H7 (cell line): ENCODE data around the gene GPATCH2L. TPM values are rescaled to one million over a fixed set of nuclear protein-coding genes. Genes with fewer than 3 reads are reported as not detected.

Experiments used
- DNase-seq: peaks from one replicate; pipeline ENCODE4 v3.0.0; 2012
- H3K27me3 ChIP-seq: 2 replicates; pipeline ENCODE4 v1.6.0; 2011; ENCODE audit warnings: mild to moderate bottlenecking, low read length; ENCODE audit not compliant: control insufficient read depth, insufficient read depth
- H3K36me3 ChIP-seq: replicated peaks from 2 replicates; pipeline ENCODE4 v1.5.1; 2011; ENCODE audit warnings: low read length; ENCODE audit not compliant: control insufficient read depth, insufficient read depth
- H3K4me3 ChIP-seq: 2 replicates; pipeline ENCODE4 v1.5.1; 2011; ENCODE audit warnings: low read depth, mild to moderate bottlenecking, control low read depth, low read length, moderate library complexity; ENCODE audit not compliant: insufficient read depth
- total RNA-seq: library from RNA; depleted of rRNA; stranded (reverse); fragments of >200 nt; shearing (Covaris generic); gene quantifications from 2 replicates; pipeline ENCODE4 v1.2.3, GENCODE V29; 2014; rRNA removed

GPATCH2L gene
- total RNA-seq: 43.1 and 46.0 TPM in 2 replicates

DNA sequence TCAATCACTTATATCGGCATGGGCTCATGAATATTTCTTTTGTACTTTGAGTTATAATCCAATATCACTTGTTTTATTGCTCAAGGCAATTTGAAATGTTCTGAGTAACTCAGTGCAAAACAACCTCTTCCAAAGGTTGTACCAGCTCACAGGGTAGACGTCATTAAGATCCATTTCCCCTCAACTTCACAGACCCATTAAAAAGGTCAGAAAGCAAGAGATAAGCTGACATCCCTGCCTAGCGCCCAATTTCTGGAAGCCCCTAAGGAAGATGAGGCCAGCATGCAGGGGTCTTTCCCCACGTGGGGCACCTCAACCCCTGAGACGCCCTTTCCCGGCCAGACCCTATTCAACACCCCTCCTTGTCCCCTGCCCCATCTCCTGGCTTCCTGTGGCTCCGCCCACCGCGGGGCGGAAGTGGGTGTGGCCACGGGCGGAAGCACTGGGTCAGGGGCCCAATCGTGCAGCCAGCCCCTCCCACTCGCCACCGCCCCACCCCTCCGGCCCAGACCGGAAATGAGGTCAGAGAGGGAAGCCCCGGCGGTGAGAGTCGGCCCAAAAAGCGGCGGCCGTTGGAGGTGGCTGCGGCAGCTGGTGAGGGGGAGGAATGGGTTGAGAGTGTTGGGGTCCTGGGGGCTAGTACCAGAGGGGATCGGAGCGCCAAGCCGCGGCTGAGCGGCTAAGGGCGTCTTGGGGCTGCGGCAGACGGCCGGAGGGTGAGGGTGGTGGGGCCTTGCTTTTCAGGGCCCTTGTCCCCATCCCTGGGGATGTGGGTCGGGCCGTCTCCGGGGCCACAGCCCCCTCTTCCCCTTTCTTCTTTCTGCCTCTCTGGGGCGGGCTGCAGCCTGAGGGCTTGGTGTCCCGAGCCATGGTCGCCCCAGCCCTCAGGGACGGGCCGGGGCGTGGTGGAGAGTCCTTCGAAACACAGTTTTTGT is at the start of gene GPATCH2L:
Gene GPATCH2L (plus strand): TSS at position 525 of the 935 bp plus-strand sequence. CDS start 2,442 bp downstream, outside the sequence.
- H3K4me3 ChIP-seq: peak within 1 kb of the TSS; percentile 92
- peak; percentile 99 for DNase-seq
- H3K36me3 ChIP-seq: peaks cover 7% of the 10 kb centered on the region
- H3K27me3 ChIP-seq: peaks cover 3% of the 10 kb centered on the region

DNA sequence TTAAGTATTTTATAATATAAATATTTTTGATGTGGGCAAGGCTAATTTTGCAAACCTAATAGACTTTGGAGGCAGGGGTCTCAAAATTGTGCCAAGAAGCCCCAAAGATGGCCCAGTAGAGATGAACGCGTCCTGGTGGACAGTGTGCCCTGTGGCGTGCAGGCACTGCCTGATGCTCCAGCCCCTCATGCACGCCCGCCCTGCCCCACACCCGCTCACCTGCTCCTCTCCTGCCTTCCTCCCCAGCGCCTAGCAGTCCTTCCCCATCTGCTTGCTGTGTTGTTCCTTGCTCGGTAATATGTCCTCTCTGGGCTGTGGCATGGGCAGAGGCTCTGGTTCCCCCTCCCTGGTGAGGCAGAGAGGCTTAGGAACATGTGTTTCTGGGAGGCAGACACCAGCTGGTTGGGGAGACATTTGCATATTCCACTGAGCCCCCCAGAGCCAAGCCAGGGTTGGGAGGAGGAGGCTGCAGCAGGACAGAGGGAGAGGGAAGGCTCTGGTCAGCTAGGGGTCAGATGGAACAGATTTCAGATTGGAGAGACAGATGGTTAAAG is 46.8 kb upstream of the GPATCH2L start:
- H3K36me3 ChIP-seq: no peaks in the 10 kb centered on the region
- H3K27me3 ChIP-seq: no peaks in the 10 kb centered on the region
- peak; percentile 46 for DNase-seq
- H3K4me3 ChIP-seq: no peak overlapping the region

DNA sequence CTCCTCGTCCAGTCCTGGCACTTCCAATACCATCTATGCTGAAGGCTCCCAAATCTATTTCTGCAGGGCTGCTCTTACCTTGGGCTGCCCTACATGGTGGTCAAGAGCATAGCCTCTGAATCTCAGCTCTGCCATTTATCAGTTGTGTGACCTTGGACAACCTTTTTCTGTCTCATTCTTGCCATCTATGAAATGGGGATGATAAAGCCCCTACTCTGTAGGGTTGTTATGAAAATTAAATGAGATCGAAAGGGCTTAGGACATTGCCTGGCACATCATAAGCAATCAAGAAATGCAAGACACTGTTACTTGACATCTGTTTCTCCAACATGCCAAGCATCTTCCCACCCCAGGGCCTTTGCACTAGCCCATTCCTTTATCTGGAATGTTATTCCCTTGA is 45.5 kb upstream of the GPATCH2L start:
- Histone ChIP-seq H3K27me3 (no peaks in the 10 kb centered on the region), H3K4me3 (no peak overlapping the region)

DNA sequence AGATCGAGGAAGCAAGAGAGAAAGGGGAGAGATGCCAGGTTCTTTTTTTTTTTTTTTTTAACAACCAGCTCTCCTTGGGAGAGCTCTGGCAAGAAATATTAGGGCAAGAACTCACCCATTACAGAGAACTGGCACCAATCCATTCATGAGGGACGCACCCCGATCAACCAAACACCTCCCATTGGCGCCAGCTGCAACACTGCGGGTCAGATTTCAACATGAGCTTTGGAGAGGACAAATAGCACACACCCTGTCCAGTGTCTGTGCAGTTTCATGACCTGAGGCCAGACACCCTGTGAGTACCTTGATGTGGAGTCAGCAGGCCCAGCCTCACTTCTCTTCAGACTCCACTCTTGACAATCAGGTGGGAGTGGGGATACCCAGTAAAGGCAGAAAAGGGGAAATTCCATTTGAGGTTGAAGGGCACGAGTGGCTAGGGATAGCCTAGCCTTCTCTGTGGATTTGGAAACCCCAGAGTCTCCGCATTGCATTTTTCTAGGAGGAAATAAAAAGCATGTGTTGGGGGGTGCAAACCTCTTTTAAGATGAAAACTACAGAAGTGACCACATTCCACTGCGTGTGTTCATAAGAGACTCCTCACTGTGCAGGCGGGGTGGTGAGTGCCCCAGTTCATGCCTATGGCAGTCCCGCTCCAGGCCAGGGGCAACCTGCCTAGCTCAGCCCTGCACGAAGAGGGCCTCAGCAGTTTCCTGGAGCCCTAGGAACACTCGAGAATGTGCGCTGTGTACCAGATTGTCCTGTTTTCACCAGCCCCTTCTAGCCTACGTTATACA is 42.4 kb upstream of the GPATCH2L start:
- Histone ChIP-seq H3K27me3 (no peaks in the 10 kb centered on the region; the same call in 1 of the 2 replicates), H3K36me3 (no peaks in the 10 kb centered on the region; the same call in 1 of the 2 replicates), H3K4me3 (no peak overlapping the region)
- DNase-seq: no peak

More for the DNA sequence above, 45.5 kb upstream of the GPATCH2L start:
- no peaks in the 10 kb centered on the region for H3K36me3 ChIP-seq
- DNase-seq: no peak

DNA sequence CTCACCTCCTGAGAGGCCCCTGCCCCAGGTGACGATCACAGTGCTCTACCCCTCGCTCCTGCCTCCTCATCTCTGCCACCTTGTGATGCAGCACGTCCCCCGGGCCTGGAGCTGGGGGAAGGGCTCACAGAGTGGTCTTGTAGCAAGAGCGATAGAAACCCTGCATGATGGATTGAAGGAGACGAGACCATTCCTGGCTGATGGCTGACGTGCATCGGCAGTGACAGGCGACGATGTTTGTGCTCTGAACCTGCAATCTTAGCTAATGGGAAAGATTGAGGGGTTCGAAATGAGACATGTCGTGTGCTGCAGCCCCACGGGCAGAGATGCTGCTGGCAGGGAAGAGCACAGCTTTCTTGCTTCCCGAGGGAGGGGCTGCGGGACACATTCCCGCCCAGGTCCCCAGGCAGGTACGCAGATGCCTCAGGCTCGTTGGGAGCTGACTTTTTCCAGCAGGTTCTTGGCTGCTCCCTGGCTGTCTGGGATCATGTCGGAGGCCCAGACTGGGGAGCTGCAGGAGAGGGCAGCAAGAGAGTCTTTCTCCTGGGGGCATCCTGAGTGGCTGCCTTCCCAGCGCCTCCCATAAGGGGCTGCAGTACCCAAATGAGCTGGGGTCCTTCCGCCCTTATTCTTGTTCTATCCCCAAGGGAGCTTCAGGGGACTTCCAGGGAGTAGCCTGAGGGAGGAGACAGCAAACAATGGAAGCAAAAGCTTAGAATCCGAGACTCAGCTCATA is 38.7 kb upstream of the GPATCH2L start:
- H3K4me3 ChIP-seq: no peak overlapping the region
- H3K36me3 ChIP-seq: no peaks in the 10 kb centered on the region; the same call in 1 of the 2 replicates
- no peaks in the 10 kb centered on the region; the same call in 1 of the 2 replicates for H3K27me3 ChIP-seq
- DNase-seq: peak; percentile 79

DNA sequence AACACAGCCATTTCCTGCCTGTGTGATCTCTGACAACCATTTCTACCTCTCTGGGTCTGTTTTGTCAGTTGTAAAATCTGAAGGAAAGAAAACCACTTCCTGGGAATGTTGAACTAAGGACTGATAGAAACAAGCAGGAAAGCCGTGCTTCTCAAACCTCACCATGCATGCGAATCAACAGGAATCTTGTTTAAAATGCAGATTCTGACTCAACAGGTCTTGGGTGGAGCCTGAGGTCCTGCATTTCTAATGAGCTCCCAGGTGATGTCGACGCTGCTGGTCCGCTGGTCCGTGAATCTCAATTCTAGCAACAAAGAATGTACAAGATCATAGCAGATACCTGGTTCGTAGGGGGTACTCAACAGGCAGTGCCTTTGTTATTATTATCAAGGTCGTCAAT is 38.0 kb upstream of the GPATCH2L start:
- no peaks in the 10 kb centered on the region; the same call in 1 of the 2 replicates for H3K36me3 ChIP-seq
- H3K27me3 ChIP-seq: no peaks in the 10 kb centered on the region; the same call in 1 of the 2 replicates
- no peak overlapping the region for H3K4me3 ChIP-seq
- peak; percentile 63 for DNase-seq

DNA sequence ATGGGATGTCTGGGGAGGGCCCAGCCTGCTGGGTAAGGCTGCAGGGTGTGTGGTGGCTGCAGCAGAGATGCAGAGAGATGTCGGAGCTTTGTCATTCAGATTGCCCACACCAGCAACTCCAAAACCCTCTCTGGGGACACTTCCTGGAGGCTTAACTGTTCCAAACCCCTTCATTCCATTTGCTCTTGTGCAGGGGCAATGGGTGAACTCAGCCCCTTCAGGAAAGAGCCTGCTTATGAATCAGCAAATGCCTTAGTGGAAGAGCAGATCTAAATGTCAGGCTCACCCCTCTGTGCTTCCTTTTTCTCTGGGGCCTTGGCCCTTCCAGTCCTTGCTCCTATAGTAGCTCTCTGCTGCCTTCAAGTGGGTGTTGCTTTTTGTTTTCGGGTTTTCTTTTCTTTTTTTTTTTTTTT is 36.7 kb upstream of the GPATCH2L start:
- Histone ChIP-seq H3K36me3 (no peaks in the 10 kb centered on the region; the same call in 1 of the 2 replicates), H3K27me3 (no peaks in the 10 kb centered on the region; the same call in 1 of the 2 replicates), H3K4me3 (no peak overlapping the region)
- DNase-seq: peak; percentile 73

DNA sequence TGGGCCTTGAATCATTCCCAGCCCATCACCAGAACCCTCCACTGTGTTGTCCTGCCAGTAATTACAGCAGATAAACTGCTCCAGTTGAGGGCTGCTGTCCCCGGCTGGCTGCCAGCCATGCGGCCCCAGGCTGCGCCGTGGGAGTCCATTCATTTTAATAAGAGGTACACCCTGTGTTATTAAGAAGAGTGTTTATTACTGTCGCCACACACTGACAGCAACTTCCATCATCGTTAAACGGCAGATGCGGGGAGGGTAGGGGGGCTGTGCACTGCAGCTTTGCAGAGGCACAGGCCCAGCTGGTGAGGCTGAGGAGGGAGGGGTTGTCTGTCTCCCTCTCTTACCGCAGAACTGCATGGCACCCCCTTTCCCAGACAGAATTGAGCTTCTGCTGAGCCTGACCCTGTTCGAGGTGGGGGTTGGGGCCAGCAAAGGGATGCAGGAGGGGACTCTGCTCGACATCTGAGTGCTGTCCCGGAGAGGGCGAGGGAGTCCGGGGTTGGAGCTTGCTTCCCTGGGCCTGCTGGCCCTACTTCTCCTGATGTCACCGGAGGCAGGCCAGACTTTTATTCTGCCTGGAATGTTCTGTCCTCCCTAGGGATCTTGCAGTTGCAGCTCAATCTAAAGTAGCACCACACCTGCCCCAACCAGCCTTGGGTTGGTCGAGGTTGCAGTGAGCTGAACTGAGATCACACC is 33.8 kb upstream of the GPATCH2L start:
- no peak for DNase-seq
- Histone ChIP-seq H3K4me3 (no peak overlapping the region), H3K36me3 (no peaks in the 10 kb centered on the region; the same call in 1 of the 2 replicates), H3K27me3 (no peaks in the 10 kb centered on the region; the same call in 1 of the 2 replicates)

DNA sequence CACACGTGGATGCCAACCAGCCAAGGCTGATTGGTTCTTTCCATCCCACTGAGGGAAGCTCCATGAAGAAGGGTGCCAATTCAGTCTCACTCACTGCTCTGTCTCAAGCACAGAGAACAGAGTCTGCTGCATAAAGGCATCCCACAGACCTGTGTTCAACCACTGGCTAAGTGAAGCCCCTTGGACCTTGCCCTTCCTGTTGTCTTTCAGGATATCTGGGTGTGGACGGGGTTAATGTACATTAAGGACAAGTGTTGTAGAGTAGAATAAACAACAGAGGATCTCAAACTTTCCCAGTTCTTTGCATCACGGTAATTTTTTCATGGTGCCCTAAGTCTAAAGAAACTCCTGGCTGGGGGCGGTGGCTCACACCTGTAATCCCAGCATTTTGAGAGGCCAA is 33.1 kb upstream of the GPATCH2L start:
- Histone ChIP-seq H3K4me3 (no peak overlapping the region), H3K27me3 (no peaks in the 10 kb centered on the region; the same call in 1 of the 2 replicates), H3K36me3 (no peaks in the 10 kb centered on the region)
- no peak for DNase-seq

DNA sequence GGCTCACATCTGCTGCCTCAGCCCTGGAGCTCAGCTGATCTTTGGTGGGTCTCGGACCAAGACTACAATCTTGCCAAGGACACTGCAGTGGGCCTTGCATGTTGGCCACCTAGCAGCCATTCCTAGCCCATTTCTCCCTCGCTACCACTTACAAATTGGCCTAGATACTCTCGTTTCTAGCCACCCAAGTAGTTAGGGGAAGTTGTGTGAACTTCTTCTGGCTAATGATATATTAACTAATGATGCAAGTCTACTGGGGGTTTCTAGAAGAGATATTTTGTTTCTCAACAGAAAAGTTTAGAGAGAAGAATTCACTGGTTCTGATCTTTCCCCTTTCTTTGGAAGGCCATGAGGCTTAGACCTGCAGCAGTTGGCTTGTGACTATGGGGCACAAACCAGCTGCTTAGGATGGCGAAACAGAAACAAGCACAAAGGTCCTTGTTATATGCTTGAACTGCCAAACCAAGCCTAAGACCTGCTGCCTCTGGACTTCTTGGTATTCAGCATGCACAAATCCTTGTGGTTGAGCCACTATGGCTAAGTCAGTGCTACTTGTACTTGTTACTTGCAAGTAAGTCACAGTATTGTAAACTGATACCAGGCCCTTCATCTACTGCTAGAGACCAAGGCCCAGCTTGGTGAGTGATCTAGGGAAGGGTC is 30.5 kb upstream of the GPATCH2L start:
- Histone ChIP-seq H3K4me3 (no peak overlapping the region), H3K27me3 (no peaks in the 10 kb centered on the region), H3K36me3 (no peaks in the 10 kb centered on the region)
- no peak for DNase-seq

DNA sequence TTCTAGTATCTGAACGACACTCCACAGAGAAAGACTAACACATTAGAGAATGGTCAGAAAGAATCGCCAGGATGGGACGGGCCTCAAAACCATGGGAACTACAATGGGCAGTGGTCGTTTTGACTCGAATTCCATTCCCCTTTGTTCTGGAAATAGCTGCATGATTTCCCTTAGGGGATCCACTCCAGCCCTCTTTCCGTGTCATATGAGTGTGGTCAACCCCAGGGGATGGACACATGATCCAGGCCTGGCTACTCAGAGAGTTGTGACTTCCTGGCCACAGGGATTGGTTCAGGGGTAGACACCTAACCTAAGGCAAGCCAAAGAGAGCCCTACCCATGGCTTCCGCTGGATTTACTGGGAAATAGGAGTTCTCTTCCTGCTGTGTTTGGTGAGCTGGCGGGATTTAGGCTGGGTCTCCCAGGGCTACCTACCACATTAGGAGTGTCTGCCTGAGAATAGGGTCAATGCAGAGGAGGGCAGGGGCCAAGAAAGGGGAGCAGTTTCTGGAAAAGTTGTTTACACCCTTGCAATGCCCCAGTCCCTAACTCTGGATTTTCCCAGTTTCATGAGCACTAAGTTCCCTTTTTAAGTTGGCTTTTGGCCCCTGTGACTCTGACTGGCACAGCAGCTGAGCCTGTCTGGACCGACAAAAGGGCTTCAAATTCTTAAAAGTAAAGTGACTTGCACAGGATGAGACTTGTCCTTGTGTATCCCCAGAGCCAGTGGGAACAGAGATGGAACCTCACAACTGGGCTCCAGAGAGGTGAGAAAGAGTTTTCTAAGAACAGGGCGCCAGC is 28.1 kb upstream of the GPATCH2L start:
- H3K36me3 ChIP-seq: no peaks in the 10 kb centered on the region
- no peaks in the 10 kb centered on the region for H3K27me3 ChIP-seq
- DNase-seq: no peak
- no peak overlapping the region for H3K4me3 ChIP-seq

DNA sequence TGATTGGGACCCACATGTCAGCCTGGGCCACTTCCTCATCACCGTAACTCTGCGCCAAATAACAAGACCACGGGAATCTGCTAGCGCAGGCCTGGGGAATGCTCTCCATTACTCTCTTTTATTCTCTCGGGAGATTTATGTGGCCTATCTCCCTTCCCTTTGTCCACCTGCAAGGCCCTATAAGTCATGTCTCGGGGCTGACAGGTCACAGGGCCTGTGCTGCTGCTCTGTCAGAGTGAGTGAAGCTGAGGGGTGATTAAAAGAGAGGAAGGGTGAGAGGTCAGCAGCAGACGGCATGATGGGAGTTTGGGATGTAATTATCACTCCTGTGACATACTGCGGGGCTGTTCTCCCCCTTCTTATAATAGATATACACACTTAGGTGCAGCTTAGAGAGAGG is 26.2 kb upstream of the GPATCH2L start:
- no peak for DNase-seq
- H3K36me3 ChIP-seq: no peaks in the 10 kb centered on the region

More for the DNA sequence above, 26.2 kb upstream of the GPATCH2L start:
- H3K27me3 ChIP-seq: peaks cover 4% of the 10 kb centered on the region; the same call in 1 of the 2 replicates
- no peak overlapping the region for H3K4me3 ChIP-seq
